ENCODE results near the gene PKP3.
A peak's percentile ranks its signal among the peaks of the same experiment; 100 is the strongest.

- TF ChIP-seq CTCF (IDR thresholded peaks at IDR 0.05) (peak in 1 of 3 donors; percentile 11), POLR2AphosphoS5 (IDR thresholded peaks at IDR 0.05) (no peak), POLR2A (IDR thresholded peaks at IDR 0.05) (no peak)
Measured at GRCh38 chr11:390175-390574, 3.8 kb upstream of the PKP3 start.

Data from breast epithelium (tissue), 3 donors.